COLO668 (cell line): ENCODE results near the gene EFCAB13.
A peak's percentile ranks its signal among the peaks of the same experiment; 100 is the strongest.
"Not testable (repeated sequence)": the region's sequence is repeated elsewhere in the genome, so short reads cannot be mapped to it uniquely, and the experiment has no call there.

Source experiments
- DNase-seq: peaks from one replicate; lab custom pipeline; 2025; ENCODE audit not compliant: unreplicated experiment; lab: John Stamatoyannopoulos, UW

EFCAB13 gene

DNA sequence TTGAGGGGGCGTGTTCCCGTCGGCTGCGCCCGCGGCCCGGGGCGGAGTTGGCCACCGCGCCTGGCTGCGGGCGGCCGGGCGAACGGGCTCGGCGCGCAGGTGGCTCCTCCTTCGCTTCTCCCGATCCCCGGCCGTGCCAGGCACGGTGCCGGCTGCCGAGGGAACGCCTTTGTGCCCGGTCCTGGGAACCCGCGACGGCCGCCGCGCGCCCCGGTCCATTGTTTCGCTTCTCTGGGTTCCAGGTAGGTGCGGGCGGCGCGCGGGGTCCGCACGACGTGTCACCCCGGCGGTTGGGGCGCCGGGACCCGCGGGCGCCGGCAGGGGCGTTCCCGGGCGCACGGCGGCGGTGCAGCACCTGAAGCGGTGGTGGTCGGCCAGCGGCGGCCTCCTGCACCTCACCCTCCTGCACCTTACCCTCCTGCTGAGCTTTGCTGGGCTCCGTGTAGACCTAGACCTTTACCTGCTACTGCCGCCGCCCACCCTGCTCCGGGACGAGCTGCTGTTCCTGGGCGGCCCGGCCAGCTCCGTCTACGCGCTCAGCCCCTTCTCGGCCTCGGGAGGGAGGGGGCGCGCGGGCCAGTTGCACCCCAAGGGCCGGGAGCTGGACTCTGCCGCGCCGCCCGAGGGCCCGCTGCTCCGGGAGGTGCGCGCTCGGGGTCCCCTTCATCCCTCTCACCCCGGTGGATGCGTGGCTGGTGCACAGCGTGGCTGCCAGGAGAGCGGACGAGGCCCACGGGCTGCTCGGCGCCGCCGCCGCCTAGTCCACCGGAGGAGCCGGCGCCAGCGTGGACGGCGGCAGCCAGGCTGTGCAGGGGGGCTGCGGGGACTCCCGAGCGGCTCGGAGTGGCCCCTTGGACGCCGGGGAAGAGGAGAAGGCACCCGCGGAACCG lies 99.9 kb downstream of the EFCAB13 start:
- DNase-seq = peak; percentile 35

DNA sequence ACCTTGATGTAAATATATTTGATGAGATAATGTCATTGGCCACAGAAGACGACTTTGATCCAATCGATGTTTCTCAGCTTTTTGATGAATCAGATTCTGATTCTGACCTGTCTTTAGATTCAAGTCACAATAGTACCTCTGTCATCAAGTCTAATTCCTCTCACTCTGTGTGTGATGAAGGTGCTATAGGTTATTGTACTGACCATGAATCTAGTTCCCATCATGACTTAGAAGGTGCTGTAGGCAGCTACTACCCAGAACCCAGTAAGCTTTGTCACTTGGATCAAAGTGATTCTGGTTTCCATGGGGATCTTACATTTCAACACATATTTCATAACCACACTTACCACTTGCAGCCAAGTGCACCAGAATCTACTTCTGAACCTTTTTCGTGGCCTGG lies 101.5 kb downstream of the EFCAB13 start:
- DNase-seq = not testable (repeated sequence)

DNA sequence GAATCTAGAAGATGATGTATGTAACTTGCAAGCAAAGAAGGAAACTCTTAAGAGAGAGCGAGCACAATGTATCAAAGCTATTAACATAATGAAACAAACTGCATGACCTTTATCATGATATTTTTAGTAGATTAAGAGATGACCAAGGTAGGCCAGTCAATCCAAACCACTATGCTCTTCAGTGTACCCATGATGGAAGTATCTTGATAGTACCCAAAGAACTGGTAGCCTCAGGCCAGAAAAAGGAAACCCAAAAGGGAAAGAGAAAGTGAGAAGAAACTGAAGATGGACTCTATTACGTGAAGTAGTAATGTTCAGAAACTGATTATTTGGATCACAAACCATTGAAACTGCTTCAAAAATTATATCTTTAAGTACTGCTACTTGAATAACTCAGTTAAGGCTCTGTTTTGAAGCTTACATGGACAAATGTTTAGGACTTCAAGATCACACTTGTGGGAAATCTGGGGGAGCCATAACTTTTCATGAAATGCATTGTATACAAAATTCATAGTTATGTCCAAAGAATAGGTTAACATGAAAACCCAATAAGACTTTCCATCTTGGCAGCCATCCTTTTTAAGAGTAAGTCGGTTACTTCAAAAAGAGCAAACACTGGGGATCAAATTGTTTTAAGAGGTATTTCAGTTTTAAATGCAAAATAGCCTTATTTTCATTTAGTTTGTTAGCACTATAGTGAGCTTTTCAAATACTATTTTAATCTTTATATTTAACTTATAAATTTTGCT lies 102.3 kb downstream of the EFCAB13 start:
- DNase-seq = not testable (repeated sequence)

DNA sequence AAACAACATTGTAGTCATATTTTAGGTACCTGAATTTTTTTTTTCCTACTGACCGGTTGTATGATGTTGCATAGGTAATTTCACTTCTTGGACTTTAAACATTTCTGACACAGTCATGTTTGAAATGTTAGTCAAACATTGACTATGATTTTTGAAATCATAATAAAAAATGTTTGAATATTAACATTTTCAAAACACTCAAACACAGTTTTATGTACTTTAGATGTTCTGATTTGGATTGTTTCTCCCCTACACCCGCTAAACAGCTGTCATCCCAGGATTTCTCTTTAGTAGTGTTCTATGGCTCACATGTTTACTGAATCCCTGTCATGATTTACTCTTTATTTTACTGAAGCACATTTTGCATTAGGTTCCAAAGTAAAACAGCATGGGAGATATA lies 104.2 kb downstream of the EFCAB13 start:
- no peak for DNase-seq

DNA sequence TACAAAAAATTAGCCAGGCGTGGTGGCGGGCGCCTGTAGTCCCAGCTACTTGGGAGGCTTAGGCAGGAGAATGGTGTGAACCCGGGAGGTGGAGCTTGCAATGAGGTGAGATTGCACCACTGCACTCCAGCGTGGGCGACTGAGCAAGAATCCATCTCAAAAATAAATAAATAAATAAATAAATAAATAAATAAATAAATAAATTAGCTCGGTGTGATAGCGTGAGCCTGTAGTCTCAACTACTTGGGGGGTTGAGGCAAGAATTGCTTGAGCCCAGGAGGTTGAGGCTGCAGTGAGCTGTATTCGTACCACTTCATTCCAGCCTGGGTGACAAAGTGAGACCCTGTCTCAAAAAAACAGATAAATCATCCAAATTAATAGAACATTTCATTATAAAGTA lies 108.5 kb downstream of the EFCAB13 start:
- DNase-seq = not testable (repeated sequence)

DNA sequence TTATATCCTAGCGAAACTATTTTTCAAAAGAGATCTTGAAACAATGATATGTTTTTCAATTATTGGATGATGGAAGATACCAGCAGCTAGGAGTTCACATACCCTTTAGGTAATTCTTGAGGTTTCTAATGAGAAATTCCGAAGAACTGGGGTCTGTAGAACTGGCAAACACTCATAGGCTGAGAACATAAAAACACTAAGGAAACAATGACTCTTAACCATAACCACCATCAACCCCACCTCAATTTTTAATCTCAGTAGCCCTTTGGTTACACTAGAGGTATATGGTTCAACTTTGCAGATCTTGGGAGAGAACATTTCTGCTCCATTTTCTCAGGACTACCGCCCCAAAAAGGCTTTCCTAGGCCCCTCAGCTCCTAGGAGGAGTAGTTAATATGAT lies 141.4 kb downstream of the EFCAB13 start:
- no peak for DNase-seq

DNA sequence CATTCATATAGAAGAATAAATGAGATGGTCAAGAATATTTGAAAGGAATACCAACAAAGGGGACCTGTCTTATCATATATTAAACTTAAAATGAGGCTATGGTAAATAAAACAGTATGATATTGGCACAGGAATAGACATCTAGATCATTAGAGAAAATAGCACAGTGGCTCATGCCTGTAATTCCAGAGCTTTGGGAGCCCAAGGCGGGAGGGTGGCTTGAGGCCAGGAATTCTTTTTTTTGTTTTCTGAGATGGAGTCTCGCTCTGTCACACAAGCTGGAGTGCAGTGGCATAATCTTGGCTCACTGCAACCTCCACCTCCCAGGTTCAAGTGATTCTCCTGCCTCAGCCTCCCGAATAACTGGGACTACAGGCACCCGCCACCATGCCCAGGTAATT lies 143.2 kb downstream of the EFCAB13 start:
- not testable (repeated sequence) for DNase-seq

DNA sequence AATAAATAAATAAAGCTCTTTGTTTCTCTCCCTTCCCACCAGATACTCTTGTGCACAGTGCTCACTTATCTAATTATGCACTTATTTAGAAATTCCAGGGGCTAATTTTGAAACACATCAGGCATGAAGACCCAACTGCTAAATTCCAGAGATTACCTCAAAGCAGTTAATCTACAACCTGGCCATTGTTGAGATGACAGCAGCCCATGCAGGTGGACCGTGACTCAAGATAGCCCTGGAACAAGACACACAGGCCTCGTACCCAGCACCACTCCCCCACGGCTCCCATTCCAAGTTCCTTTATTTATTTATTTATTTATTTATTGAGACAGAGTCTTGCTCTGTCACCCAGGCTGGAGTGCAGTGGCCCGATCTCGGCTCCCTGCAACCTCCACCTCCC lies 147.1 kb downstream of the EFCAB13 start:
- DNase-seq = no peak

DNA sequence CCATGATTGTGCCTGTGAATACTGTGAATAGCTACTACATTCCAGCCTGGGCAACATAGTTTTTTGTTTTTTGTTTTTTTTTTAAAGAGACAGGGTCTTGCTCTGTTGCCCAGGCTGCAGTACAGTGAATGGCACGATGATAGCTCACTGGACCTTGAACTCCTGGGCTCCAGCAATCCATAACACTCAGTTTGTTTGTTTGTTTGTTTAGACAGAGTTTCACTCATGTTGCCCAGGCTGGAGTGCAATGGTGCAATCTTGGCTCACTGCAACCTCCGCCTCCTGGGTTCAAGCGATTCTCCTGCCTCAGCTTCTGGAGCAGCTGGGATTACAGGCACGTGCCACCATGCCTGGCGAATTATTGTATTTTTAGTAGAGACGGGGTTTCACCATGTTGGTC lies 148.3 kb downstream of the EFCAB13 start:
- not testable (repeated sequence) for DNase-seq
